Measurements from ENCODE around the gene JAK1. TPM values are rescaled to one million over a fixed set of nuclear protein-coding genes. Genes with fewer than 3 reads are reported as not detected.
"Not testable (repeated sequence)": the region's sequence is repeated elsewhere in the genome, so short reads cannot be mapped to it uniquely, and the experiment has no call there.

JAK1 gene
- total RNA-seq, 1 experiment from 2014 or later, result 44.1 TPM

DNA sequence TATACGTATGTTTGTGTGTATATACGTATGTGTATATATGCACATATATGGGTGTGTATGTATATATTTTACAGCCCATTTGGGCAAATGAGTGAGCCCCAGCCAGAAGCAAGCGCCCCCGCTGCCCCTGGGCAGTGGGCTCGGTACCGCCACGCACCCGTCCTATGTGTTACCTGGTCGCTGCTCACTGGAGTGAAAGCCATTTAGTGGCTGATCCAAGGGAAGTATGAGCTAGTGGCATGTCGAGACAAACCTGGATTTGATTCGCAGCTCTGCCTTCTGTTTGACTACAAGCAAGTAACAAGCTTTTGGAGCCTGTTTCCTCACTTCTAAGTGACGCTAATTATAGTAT, 35.8 kb upstream of the JAK1 start:
- H3K9ac ChIP-seq (ENCODE audit: low read length), result no peak overlapping the region
- intact Hi-C loops (cut with micrococcal nuclease), result no loop called here

DNA sequence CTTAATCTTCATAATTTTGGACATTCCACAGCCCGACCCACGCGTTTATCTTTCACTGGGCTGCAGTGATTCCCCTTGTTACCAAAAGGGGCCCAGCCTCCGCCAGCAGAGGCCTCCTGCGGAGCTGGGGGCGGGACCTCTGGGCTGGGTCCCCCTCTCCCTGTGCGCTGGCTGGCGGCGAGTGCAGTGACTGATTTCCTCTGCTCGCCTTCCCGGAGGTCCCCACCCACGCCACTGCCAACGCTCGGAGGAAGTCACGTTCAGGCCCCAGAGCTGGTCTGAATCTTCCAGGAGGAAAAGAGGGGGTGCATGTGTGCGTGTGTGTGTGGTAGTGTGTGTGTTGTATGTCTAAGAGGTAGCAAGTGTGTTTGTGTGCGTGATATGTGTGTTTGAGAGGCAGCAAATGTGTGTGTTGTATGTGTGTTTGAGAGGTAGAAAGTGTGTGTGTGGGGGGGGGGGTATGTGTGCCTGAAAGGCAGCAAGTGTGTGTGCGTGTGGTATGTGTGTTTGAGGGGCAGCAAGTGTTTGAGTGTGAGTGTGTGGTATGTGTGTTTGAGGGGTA, 35.0 kb upstream of the JAK1 start:
- POLR2A ChIA-PET (ENCODE audit: unreplicated experiment), result no interaction called here

More for the DNA sequence above, 35.8 kb upstream of the JAK1 start:
- no peak for ATAC-seq
- Histone ChIP-seq H4K20me1 (ENCODE audit: low read length) (no peaks in the 10 kb centered on the region), H3K27me3 (ENCODE audit: low read length) (no peaks in the 10 kb centered on the region), H3K9me2 (replicated peaks; ENCODE audit: low read length) (no peaks in the 10 kb centered on the region), H3K36me3 (ENCODE audit: low read depth, low read length) (no peaks in the 10 kb centered on the region), H3K4me3 (ENCODE audit: low read length) (peak overlapping the region; percentile 58), H2AFZ (ENCODE audit: low read length) (peak overlapping the region; percentile 65), H3K9me3 (ENCODE audit: low read length) (no peaks in the 10 kb centered on the region), H3K4me1 (ENCODE audit: insufficient read depth, low read length) (no peaks in the 10 kb centered on the region), H3K79me2 (ENCODE audit: low read length) (no peaks in the 10 kb centered on the region), H3K4me2 (ENCODE audit: low read length) (peak overlapping the region; percentile 60), H3K27ac (ENCODE audit: low read length) (no peak overlapping the region), H3F3A (ENCODE audit: low read length, unreplicated experiment) (no peaks in the 10 kb centered on the region)
- no peak for DNase-seq
- ChIA-PET CTCF (no interaction called here), POLR2A (ENCODE audit: unreplicated experiment) (no interaction called here)
- TF ChIP-seq, protein P1, sequence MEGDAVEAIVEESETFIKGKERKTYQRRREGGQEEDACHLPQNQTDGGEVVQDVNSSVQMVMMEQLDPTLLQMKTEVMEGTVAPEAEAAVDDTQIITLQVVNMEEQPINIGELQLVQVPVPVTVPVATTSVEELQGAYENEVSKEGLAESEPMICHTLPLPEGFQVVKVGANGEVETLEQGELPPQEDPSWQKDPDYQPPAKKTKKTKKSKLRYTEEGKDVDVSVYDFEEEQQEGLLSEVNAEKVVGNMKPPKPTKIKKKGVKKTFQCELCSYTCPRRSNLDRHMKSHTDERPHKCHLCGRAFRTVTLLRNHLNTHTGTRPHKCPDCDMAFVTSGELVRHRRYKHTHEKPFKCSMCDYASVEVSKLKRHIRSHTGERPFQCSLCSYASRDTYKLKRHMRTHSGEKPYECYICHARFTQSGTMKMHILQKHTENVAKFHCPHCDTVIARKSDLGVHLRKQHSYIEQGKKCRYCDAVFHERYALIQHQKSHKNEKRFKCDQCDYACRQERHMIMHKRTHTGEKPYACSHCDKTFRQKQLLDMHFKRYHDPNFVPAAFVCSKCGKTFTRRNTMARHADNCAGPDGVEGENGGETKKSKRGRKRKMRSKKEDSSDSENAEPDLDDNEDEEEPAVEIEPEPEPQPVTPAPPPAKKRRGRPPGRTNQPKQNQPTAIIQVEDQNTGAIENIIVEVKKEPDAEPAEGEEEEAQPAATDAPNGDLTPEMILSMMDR (conservative IDR thresholded peaks at IDR 0.05; ENCODE audit: low read depth, low read length), result no peak
- no peak for TF ChIP-seq EZH2phosphoT487 (IDR thresholded peaks at IDR 0.05; ENCODE audit: borderline replicate concordance, low read length)
- no TSS peak for BruUV-seq (replicated peaks)

DNA sequence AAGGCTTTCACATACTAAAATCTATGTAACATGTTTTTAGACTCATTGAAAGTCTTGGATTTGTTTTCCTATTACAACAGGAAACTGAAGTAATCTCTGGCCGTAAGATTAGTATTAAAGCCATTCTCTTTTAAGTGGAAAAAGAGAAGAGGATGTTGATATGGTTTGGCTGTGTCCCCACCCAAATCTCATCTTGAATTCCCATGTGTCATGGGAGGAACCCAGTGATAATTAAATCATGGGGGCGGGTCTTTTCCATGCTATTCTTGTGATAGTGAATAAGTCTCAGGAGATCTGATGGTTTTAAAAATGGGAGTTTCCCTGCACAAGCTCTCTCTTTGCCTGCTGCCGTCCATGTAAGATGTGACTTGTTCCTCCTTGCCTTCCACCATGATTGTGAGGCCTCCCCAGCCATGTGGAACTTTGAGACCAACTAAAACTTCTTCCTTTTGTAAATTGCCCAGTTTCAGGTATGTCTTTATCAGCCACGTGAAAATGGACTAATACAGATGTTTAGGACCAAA, 32.1 kb upstream of the JAK1 start:
- ATAC-seq; H3K4me2 ChIP-seq (ENCODE audit: low read length); intact Hi-C loops (cut with micrococcal nuclease); H3K27ac ChIP-seq (ENCODE audit: low read length); H3K9ac ChIP-seq (ENCODE audit: low read length); POLR2A ChIA-PET (ENCODE audit: unreplicated experiment); H2AFZ ChIP-seq (ENCODE audit: low read length); H4K20me1 ChIP-seq (ENCODE audit: low read length); DNase-seq; H3K9me3 ChIP-seq (ENCODE audit: low read length); BruUV-seq (replicated peaks); CTCF ChIA-PET; H3K9me2 ChIP-seq (replicated peaks; ENCODE audit: low read length); H3K36me3 ChIP-seq (ENCODE audit: low read depth, low read length); H3K4me1 ChIP-seq (ENCODE audit: insufficient read depth, low read length); H3K4me3 ChIP-seq (ENCODE audit: low read length); H3F3A ChIP-seq (ENCODE audit: low read length, unreplicated experiment); H3K27me3 ChIP-seq (ENCODE audit: low read length); H3K79me2 ChIP-seq (ENCODE audit: low read length): not testable (repeated sequence)

More for the DNA sequence above, 35.0 kb upstream of the JAK1 start:
- Histone ChIP-seq H3K4me2 (ENCODE audit: low read length) (no peak overlapping the region), H3F3A (ENCODE audit: low read length, unreplicated experiment) (no peaks in the 10 kb centered on the region), H3K9me3 (ENCODE audit: low read length) (no peaks in the 10 kb centered on the region), H2AFZ (ENCODE audit: low read length) (no peak overlapping the region), H4K20me1 (ENCODE audit: low read length) (no peaks in the 10 kb centered on the region), H3K9ac (ENCODE audit: low read length) (no peak overlapping the region), H3K27me3 (ENCODE audit: low read length) (no peaks in the 10 kb centered on the region), H3K36me3 (ENCODE audit: low read depth, low read length) (no peaks in the 10 kb centered on the region), H3K4me3 (ENCODE audit: low read length) (no peak overlapping the region), H3K4me1 (ENCODE audit: insufficient read depth, low read length) (no peaks in the 10 kb centered on the region), H3K9me2 (replicated peaks; ENCODE audit: low read length) (no peaks in the 10 kb centered on the region), H3K79me2 (ENCODE audit: low read length) (no peaks in the 10 kb centered on the region), H3K27ac (ENCODE audit: low read length) (no peak overlapping the region)
- CTCF ChIA-PET, result no interaction called here
- BruUV-seq (replicated peaks), result no TSS peak
- TF ChIP-seq EZH2phosphoT487 (IDR thresholded peaks at IDR 0.05; ENCODE audit: borderline replicate concordance, low read length), result no peak
- TF ChIP-seq, protein P1 (conservative IDR thresholded peaks at IDR 0.05; ENCODE audit: low read depth, low read length), result no peak
- TF ChIP-seq EZH2 (IDR thresholded peaks at IDR 0.05; ENCODE audit: low read length, unreplicated experiment), result no peak
- ATAC-seq (no peak), DNase-seq (no peak)
- intact Hi-C loops (cut with micrococcal nuclease), result no loop called here

Measured in PC-3 (cell line).